Activated CD4-positive, alpha-beta T cell treated with anti-CD3 and anti-CD28 coated beads, Interleukin-2, Interleukin-6, amounts not matched to agents 100 ng/mL and 50 ng/mL, durations not matched to agents 16 hours and 8 hours (primary cell): ENCODE measurements around the gene CLDN6.
A peak's percentile ranks its signal among the peaks of the same experiment; 100 is the strongest.

Experiments
- DNase-seq: peaks from one replicate; pipeline ENCODE4 v3.0.0-alpha.2; 2020

CLDN6 gene

DNA sequence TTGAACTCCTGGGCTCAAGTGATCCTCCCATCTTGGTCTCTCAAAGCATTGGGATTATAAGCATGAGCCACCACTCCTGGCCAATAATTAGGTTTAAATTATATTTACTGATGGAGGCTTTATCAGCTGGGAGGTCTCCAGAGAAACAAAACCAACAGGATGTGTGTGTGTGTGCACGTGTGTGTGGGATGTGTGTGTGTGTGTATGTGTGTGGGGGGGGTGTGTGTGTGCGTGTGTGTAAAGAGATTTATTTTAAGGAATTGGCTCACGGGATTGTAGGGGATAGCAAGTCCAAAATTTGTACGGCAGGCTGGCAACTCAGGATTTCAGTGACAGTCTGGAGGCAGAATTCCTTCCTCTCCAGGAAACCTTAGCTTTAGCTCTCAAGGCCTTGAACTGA lies 33.0 kb upstream of the CLDN6 start:
- no peak for DNase-seq

DNA sequence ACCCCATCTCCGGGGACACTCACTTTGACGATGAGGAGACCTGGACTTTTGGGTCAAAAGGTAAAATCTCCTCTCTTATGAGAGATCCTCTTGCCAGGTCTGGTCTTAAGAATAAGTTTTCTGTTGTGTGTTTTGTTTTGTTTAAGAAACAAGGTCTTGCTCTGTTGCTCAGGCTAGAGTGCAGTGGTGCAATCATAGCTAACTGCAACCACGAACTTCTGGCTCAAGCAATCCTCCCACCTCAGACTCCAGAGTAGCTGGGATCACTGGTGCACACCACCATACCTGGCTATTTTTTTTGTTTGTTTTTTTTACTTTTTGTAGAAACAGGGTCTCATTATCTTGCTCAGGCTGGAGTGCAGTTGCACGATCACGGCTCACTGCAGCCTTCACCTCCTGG lies 32.5 kb upstream of the CLDN6 start:
- no peak for DNase-seq

DNA sequence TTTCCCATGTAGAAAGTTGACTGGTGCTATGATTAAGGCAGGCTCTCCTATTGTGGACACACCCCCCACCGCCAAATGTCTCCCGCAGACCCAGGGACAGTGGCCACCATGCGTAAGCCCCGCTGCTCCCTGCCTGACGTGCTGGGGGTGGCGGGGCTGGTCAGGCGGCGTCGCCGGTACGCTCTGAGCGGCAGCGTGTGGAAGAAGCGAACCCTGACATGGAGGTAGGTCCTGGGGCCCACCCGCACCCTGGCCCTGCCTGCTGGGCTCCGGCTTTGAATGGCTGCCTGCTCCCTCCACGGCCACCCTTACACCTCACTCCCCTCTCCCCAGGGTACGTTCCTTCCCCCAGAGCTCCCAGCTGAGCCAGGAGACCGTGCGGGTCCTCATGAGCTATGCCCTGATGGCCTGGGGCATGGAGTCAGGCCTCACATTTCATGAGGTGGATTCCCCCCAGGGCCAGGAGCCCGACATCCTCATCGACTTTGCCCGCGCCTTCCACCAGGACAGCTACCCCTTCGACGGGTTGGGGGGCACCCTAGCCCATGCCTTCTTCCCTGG lies 32.0 kb upstream of the CLDN6 start:
- no peak for DNase-seq

DNA sequence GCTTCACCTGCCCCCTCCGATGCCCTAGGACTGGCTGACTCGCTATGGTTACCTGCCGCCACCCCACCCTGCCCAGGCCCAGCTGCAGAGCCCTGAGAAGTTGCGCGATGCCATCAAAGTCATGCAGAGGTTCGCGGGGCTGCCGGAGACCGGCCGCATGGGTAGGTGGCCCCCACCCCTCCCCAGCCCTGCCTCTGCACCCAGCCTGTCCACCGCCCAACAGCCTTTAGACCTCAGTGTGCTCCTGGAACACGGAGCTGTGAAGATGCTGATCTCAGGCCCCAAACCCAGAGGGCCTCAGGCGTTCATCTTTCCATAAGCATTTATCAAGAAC lies 29.4 kb upstream of the CLDN6 start:
- DNase-seq = peak; percentile 19

DNA sequence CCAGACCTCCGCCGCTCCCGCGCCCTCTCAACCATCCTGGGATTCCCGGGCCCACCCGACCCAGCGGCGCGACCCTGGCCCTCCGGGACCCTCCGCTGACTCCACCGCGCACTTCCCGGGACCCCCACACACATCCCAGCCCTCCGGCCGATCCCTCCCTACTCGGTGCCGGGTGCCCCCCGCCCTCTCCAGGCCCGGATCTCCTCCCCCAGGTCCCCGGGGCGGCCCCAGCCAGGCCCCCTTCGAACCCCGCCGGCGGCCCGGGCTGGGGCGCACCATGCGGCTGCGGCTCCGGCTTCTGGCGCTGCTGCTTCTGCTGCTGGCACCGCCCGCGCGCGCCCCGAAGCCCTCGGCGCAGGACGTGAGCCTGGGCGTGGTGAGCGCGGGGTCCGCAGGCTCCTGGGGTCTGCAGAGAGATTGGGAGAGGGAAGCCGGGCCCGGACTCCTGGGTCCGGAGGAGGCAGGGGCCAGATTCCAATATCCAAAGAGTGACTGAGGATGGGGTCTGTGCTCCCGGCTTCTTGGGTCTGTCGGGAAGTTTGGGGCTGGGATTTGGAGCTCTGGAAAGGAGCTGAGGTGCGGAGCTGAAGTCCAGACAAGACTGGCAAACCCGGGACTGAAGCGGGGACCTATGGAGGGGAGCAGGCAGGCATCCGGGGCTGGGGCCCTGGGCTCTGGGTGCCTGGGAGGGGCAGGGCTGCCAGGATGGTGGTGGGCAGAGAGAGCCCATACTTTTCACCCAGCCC lies 28.8 kb upstream of the CLDN6 start:
- DNase-seq = peak; percentile 43

DNA sequence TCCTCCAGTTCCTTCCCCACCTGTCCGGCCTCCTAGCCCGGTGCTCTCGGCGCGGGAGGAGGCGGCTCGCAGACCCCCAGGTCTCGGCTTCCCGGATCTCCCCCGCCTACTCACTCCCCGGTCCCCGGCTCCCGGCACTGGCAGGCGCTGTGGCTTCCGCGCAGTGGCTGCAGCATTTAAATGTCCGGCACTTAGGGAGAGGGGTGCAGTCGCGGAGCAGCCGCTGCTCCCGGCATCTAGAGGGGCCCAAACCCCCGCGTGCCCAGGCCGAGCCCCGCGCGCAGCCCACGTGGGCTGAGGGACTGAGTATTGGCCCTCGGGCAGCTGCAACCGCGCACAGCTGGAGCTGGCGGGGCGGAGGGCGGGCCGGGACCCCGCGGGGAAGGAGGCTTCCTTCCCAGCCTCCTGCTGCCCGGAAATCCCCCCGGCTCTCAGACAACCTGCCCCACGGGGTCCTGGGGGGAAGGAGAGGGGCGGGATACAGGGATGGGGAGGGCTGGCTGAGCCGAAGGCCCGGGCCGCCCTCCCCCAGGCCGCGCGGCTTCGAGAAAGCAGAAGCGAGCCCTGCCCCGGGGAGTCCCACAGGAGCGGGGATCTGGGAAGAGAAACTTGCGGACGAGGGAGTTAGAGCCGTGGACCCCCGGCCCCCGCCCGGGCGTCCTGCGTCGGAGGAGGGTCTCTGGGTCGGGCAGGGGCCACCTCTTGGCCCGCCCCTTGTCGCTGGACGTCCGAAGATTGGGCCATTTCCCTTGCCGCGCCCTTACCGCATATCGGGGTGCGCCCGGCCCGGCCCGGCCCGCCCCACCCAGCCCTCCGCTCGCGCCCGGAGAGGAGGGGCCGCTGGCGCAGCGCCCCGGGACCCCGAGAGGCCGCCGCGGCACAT lies 28.0 kb upstream of the CLDN6 start, which contains the start of gene MMP25:
MMP25 (plus strand) TSS at position 804 of the 883 bp plus-strand sequence. CDS start 357 bp downstream, outside the sequence.
- peak; percentile 41 for DNase-seq

DNA sequence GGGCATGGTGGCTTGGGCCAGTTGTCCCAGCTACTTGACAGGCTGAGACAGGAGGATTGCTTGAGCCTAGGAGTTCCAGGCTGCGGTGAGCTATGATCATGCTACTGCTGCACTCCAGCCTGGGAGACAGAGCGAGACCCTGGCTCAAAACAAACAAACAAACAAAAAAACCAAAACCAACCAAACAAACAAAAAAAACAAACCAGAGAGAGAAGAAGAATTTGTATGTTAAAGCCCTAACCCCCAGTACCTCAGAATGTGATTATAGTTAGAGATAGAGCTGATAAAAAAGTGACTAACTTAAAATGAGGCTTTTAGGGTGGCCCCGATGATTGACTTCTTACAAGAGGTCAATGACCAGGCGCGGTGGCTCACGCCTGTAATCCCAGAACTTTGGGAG lies 26.7 kb upstream of the CLDN6 start:
- no peak for DNase-seq

DNA sequence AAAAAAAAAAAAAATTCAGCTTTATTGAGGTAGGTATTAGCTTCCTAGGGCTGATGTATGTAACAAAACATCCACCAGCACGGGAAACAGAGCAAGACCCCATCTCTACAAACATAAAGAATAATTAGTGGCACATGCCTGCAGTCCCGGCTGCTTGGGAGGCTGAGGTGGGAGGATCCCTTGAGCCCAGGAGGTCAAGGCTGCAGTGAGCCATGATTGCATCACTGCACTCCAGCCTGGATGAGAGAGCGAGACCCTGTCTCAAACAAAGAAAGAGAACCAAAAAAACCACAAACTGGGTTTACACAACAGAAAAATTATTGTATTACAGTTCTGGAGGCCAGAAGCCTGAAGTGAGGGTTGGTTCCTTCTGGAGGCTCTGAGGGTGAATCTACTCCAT lies 24.4 kb upstream of the CLDN6 start:
- no peak for DNase-seq

DNA sequence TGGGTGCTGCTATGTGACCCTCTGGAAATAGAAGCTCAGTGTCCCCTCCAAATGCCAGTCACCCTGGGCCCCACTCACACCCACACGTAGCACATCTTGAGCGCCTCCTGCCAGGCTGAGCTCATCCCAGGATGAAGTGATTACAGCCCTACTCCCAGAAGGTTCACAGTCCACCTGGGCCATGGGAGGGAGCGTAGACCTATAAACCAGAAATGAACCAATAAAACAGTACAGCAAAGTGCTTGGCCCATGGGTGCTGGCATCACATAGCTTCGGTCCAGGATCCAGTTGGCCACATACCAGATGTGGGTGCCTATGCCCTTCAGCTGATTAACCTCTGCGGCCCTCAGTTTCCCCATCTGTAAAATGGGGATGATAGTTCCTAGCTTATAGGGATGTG lies 20.9 kb upstream of the CLDN6 start:
- no peak for DNase-seq

DNA sequence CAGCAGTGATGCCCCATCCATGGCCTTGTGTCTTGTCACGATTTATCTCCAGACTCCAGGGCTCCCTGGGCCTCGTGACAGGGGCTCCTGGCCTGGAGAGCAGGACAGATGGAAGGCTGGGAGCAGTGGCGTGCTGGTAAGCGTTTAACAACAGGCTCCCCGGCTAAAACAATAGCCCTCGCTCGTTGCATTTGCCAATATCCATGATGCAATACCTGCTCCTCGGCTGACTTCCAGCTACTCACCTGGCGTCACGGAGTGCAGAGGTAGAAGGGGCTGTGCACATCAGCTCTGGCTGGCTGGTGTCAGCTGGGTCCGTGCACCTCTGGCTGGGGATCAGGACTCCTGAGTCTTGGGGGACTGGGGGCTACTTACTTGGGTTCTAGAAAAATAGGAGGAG lies 20.3 kb upstream of the CLDN6 start:
- DNase-seq = no peak

DNA sequence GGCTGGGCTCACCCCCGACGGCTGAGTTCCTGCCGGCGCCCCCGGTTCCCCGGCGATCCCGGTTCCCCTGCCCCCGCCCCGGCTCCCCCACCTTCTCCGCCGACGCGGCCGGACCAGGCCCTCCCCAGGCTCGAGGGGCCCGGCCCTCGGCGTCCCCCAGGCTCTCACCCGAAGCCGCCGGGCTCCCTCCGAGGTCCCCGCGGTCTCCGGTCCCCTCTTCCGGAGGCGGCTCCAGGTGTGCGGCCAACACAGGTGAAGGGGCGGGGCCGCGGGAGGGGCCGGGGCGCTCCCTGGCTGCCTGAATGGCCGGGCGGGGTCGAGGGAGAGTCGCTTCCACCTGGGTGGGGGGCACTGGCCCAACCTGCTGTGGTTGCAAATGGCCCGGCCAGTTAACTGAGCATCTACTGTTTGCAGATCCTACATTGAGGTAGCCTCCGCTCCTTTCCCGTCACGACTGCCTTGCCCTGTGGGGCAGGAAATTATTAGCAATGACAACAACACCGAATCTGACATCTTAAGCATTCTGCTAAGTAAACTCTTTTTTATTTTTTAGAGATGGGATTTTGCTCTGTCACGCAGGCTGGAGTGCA lies 18.8 kb upstream of the CLDN6 start, which contains the start of gene BICDL2:
BICDL2 (minus strand) TSS at position 219 of the 590 bp plus-strand sequence. CDS start 1,448 bp downstream, outside the sequence.
- DNase-seq = no peak

DNA sequence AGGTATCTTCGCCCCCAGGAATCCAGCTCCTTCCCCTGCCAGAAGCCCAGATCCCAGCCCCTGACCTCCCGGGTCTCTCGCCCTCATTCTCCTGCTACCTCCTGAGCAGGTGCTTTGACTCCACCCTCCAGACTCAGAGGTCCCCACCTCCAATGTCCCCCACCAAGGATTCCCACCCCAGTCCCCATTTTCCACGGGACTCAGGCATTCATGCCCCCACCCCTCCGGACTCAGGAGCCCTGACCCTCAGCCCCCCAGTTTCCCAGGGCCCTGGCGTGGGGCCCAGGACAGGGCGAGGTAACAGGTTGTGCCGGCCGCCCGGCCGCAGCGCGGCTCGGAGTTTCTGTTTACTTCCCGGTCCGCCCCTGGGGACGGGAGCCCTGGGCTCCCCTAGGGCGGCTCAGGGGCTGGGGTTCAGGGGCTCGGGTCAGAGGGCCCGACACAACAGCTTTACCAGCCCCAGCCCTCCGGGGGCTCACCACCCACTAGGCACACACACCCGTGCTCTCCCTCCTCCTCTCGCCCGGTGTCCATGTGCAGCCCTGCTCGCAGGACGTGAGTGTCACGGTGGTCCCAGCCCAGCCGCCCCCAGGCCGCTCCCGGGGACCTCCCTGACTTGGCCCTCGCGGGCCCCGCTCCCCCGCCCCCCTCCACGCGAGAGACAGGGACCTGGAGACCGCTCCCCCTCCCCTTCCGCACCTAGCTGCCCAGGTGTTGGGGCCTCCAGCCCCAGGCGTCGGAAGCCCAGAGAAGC lies 18.2 kb upstream of the CLDN6 start:
- no peak for DNase-seq

DNA sequence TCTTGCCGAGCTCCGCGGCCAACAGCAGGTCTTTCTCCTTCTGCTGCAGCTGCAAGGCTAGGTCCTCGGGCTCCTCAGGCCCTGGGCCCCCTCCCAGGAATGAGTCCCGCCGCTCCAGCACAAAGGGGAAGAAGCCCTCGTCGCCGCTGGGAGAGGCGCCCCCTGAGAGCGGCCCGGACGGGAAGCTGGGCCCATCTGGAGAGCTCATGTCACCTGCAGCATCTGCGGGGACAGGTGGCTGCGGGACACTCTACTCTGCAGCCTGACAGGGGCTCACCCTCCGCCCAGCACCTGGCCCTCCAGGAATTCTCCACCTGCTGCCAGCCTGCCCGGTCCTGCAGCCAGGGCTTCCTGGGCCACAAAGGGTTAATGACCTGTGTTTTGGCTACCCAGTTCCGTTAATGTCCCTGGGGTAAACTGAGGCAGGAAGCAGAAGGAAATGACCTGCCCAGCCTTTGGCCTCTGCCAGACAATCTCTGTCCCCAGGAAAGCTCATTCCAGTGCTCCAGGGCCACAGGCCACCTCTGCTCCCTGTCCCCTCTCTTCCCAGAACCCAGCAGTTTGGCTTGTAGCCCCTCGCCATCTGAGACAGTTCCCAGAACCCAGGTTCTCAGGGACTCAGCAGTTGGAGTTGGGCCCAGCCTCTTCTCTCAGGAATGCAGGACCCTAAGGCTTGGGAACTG lies 17.4 kb upstream of the CLDN6 start:
- no peak for DNase-seq

DNA sequence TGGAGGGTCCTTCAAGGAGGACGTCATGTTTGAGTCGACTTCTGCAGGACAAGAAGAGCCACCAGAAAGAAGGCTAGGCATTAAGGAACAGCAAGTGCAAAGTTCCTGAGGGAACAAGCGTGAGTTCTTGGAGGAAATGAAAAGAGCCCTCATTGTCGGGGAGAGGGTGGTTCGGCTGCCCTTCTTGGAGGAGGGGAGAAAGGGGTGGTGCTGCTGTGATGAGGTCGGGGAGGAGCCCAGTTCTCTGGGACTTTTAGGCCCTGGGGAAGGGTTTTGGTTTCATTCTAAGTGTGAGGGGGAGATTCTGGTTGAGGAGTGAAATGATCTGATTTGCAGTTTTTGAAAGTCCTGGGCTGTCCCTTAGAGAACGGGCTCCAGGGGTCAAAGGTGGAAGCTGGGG lies 14.6 kb upstream of the CLDN6 start:
- peak; percentile 37 for DNase-seq

DNA sequence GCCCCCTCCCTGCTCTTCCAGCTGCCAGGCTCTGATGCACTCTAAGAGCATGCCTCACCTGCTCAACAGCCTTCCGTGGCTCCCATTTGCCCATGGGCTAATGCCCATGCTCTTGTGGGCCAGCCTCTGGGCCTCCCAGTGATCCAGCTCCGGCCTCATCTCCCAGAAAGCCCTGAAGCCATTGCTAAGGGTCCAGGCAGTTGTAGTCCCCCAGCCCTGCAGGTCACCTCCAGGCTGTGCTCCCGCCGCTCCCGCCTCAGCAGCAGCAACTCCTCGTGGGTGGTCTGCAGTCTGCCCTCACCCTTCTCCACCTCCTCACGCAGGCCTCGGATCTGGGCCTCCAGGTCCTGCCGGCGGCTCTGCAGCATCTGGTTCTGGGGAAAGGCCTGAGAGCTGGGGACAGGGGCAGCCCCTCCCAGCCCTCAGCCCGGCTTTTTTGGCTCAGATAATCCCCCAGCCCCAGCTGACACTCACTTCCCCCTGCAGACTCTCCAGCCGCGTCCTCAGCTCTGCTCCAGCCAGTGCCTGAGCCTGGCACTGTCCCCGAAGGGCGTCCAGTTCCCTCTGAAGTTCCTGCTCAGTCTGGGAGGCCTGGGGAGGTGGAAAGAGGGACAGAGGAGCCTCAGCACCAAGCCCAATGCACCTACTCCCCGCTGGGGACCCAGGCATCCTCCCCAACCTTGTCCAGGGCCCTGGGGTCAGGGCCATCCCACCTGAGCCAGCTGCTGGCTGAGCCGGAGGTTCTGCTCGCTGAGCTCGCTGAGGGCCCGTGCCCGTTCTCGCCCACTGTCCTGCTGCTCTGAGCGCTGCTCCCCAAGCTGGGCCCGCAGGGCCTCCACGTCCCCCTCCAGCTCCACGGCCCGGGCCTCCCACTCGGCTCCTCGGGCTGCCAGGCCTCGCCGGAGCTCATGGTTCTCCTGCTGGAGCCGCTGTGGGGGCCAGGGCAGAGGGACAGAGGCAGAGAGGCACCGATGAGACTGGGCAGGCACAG lies 12.5 kb upstream of the CLDN6 start:
- no peak for DNase-seq

DNA sequence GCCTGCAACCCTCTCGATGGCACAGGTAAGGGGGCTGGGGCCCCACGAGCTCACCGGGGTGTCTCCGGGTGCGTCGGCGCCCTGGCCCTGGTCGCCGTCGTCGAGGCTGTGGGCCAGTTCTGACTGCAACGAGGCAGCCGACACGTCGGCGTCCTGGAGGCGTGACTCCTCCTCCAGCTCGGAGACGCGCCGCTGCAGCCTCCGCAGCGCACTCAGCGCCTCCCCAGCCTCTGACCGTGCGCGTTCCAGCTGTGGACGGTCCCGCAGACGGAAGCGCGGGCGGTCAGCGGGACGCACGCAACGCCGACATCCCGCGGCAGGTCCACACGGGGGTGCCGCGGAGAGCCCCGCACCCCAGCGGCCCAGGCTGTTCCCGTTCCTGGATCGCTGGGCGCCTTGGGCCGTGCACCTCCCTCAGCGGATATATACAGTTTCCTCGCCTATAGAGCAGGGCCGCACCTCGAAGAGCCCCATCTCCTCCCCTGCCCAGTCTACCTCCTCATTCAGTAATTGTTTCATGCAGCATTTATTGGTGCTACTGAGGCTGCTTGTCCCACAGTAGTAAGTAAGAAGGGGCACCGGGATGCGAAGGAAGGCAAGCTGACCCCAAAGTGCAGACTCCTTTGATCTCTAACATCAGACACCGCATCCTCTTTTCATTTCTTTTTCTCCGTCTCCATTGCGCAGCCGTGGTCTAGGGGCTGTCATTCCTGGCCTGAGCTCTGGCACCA lies 11.7 kb upstream of the CLDN6 start:
- peak; percentile 71 for DNase-seq

DNA sequence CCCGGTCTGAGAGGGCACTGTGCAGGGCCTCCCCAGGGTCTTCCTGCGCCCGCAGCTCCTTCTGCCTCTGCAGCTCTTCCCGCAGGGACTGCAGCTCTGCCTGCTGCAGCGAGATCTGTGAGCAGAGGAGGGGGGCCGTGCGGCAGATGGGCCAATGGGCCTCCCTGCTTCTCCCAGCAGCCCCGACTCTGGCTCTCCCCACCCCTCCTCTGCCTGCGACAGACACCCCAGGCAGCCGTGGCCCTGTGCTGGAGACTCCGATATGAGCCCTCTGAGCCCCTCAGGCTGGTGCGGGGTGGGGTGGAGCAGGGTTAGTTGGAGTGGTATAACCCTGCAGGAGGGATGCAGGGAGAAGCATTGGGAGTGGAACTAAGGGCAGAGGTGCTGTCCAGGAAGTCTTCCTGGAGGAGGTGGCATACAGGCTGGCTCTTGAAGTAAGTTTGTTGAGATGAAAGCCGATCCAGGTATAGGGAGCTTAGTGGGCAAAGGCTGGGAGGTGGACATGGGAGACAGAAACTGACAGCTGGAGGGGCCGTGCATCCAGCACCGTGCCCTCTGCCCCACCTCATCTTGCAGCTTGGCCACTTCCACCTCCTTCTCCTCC lies 10.8 kb upstream of the CLDN6 start:
- DNase-seq = no peak

DNA sequence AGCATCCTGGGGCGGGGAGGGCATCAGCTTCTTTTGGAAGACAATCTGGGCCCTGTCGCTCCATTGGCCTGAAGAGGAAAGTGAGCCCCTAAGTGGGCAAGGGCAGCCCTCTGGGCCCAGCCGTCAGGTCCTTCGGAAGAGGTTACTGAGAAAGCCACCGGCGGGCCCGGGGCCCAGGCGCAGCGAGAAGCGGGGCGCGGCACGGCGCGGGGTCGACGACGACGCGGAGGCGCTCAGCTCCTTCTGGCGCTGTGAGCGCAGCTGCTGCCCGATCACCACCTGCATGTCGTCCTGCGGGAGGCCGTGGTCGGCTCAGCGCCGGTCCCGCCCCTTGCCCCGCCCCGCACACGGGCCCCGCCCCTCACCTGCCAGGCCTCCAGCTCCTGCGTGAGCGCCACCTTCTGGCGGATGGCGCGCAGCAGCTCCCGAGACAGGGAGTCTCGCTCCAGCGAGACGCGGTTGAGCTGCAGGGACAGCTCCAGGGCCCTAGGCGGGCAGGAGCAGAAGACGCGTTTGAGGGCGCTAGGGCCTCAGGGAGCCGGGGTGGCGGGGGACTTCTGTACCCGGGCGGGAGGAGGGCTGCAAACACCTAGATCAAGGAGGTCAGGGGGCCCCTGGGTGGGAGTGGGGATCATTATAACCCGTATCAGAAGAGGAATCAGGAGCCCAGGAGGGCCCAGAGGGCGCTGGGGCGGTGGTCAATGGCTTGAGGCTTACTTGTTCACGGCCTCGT lies 10.2 kb upstream of the CLDN6 start:
- DNase-seq = peak; percentile 95

DNA sequence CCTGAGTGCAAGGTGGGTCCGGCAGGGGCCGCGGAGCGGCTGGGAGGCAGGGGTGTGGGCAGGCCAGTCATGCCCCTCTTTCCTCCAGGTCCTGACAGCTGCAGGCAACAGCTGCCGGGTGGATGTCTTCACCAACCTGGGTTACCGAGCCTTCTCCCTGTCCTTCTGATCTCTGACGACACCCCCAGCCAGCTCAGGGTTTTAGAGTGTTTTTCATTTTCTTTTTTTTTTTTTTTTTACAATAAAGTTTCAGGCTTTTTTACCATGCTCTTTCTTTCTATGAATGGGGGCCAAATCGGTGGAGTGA lies 9.5 kb upstream of the CLDN6 start:
- DNase-seq = no peak
